B cell (primary cell): ENCODE measurements around the gene PPP4R4. TPM values are rescaled to one million over a fixed set of nuclear protein-coding genes. Genes with fewer than 3 reads are reported as not detected.
"Not testable (repeated sequence)": the region's sequence is repeated elsewhere in the genome, so short reads cannot be mapped to it uniquely, and the experiment has no call there.

Experiments used
- ATAC-seq: fragments of 200-7000 bp; cut with Tn5 transposase; one replicate; pipeline ENCODE4 v1.10.0; 2021; ENCODE audit warnings: low read depth, mild to moderate bottlenecking, moderate number of reproducible peaks, moderate library complexity
- CTCF ChIA-PET: fragments of 350-600 bp; sonication (Branson Sonifier 250); formaldehyde crosslinking; loops from one replicate; lab custom pipeline; 2021; ENCODE audit warnings: antibody characterized with exemption, inconsistent platforms; lab: Charles Lee
- POLR2A ChIA-PET: fragments of 350-600 bp; sonication (Branson Sonifier 250); formaldehyde crosslinking; loops from one replicate; lab custom pipeline; 2021; ENCODE audit warnings: antibody characterized with exemption; lab: Charles Lee
- DNase-seq: peaks from one replicate; pipeline ENCODE4 v3.0.0; 2013
- H2AFZ ChIP-seq: 2 replicates; pipeline ENCODE4 v1.6.1; 2012; ENCODE audit warnings: mild to moderate bottlenecking, low read depth, low read length; ENCODE audit not compliant: insufficient read depth, poor library complexity, severe bottlenecking
- H3K27ac ChIP-seq, 2 donors: 1 replicate in 1 of 2; 2 replicates in 1 of 2; pipeline ENCODE4 v1.5.1; 2012 to 2013; ENCODE audit warnings: low read length in 2 of 2, mild to moderate bottlenecking in 2 of 2, moderate library complexity in 1 of 2
- H3K27me3 ChIP-seq, 4 experiments: fragments of 200-600 bp in 1 of 4; sonication (generic) in 1 of 4; replicated peaks in 1 of 4; 1 replicate in 2 of 4; 2 replicates in 2 of 4; pipeline versions ENCODE4 v1.6.1 to v1.7.0; 2013 to 2016; ENCODE audit warnings: low read length in 3 of 4, mild to moderate bottlenecking in 2 of 4, mixed read lengths in 1 of 4, moderate library complexity in 1 of 4; ENCODE audit not compliant: insufficient read depth in 4 of 4, control insufficient read depth in 3 of 4; ENCODE audit errors: control extremely low read depth in 1 of 4
- H3K36me3 ChIP-seq, 2 experiments: replicated peaks in 1 of 2; 1 replicate in 1 of 2; 2 replicates in 1 of 2; pipeline versions ENCODE4 v1.6.1 to v1.7.1; 2013; ENCODE audit warnings: low read length in 1 of 2; ENCODE audit not compliant: insufficient read depth in 2 of 2, control insufficient read depth in 1 of 2; ENCODE audit errors: control extremely low read depth in 1 of 2, extremely low read depth in 1 of 2
- H3K4me1 ChIP-seq, 2 donors: fragments of 200-600 bp in 1 of 2; sonication (generic) in 1 of 2; 1 replicate in 1 of 2; 2 replicates in 1 of 2; pipeline versions ENCODE4 v1.5.1 to v1.6.1; 2013 to 2017; ENCODE audit warnings: low read length in 2 of 2; ENCODE audit not compliant: control insufficient read depth in 2 of 2, insufficient read depth in 2 of 2
- H3K4me2 ChIP-seq: replicated peaks from 2 replicates; pipeline ENCODE3; 2012; ENCODE audit warnings: mild to moderate bottlenecking, low read depth, low read length; ENCODE audit not compliant: poor library complexity, severe bottlenecking
- H3K4me3 ChIP-seq, 5 experiments: fragments of 200-600 bp in 1 of 5; sonication (generic) in 1 of 5; 1 replicate in 3 of 5; 2 replicates in 2 of 5; pipeline versions ENCODE4 v1.5.1 to v1.7.0; 2011 to 2016; ENCODE audit warnings: low read length in 4 of 5, mild to moderate bottlenecking in 4 of 5, low read depth in 2 of 5, control low read depth in 1 of 5, moderate library complexity in 1 of 5; ENCODE audit not compliant: insufficient read depth in 1 of 5; ENCODE audit errors: control extremely low read depth in 1 of 5, extremely low read depth in 1 of 5
- H3K79me2 ChIP-seq: fragments of 200-600 bp; sonication (generic); one replicate; pipeline ENCODE4 v1.6.0; 2016; ENCODE audit warnings: low read length; ENCODE audit not compliant: control insufficient read depth, insufficient read depth
- H3K9ac ChIP-seq: fragments of 200-600 bp; sonication (generic); 2 replicates; pipeline ENCODE4 v1.6.1; 2017; ENCODE audit warnings: mild to moderate bottlenecking, low read length, moderate library complexity
- H3K9me3 ChIP-seq, 3 donors: one replicate each; pipeline versions ENCODE4 v1.6.1 to v1.7.1; 2013; ENCODE audit warnings: low read length in 2 of 3; ENCODE audit not compliant: control insufficient read depth in 2 of 3, insufficient read depth in 1 of 3; ENCODE audit errors: control extremely low read depth in 1 of 3
- H4K20me1 ChIP-seq: 2 replicates; pipeline ENCODE4 v1.6.0; 2012; ENCODE audit warnings: mild to moderate bottlenecking, low read length; ENCODE audit not compliant: insufficient read depth, control insufficient read depth, poor library complexity, severe bottlenecking
- H3K27ac Mint-ChIP-seq: one replicate; pipeline ENCODE4 v1.8.0; 2021; ENCODE audit warnings: mixed read lengths
- H3K27me3 Mint-ChIP-seq: one replicate; pipeline ENCODE4 v1.8.0; 2021; ENCODE audit warnings: mixed read lengths
- H3K4me1 Mint-ChIP-seq: one replicate; pipeline ENCODE4 v1.8.0; 2021; ENCODE audit warnings: mixed read lengths
- H3K4me3 Mint-ChIP-seq: one replicate; pipeline ENCODE4 v1.8.0; 2021; ENCODE audit warnings: mixed read lengths
- H3K9me3 Mint-ChIP-seq: one replicate; pipeline ENCODE4 v1.8.0; 2022; ENCODE audit warnings: mixed read lengths; ENCODE audit not compliant: insufficient read depth
- CTCF ChIP-seq: fragments of 200-600 bp; IDR thresholded peaks from one replicate; pipeline ENCODE4 v1.8.0; 2022; ENCODE audit warnings: antibody characterized with exemption, mild to moderate bottlenecking
- EZH2 ChIP-seq: IDR thresholded peaks from 2 replicates; pipeline ENCODE4 v1.6.1; 2012; ENCODE audit warnings: borderline replicate concordance, low read depth, mild to moderate bottlenecking, moderate library complexity, low read length; ENCODE audit not compliant: insufficient read depth, poor library complexity, severe bottlenecking
- WGBS: methylation state at CpG from one replicate; pipeline ENCODE4 v1.1.5; 2013; ENCODE audit warnings: missing lambda C conversion rate; ENCODE audit not compliant: insufficient coverage; 5-methylcytosine and 5-hydroxymethylcytosine counted together
- intact Hi-C: fragments of 100-400 bp; cut with micrococcal nuclease; formaldehyde crosslinking; loops from one replicate; pipeline ENCODE4 v1.10.0; 2022
- polyA plus RNA-seq: library from polyadenylated mRNA; depleted of rRNA; stranded (reverse); fragments of >200 nt; gene quantifications from 2 replicates; pipeline ENCODE4 v1.2.3, GENCODE V29; 2012
- total RNA-seq, 2 donors: library from RNA; stranded (reverse); fragments of 120-200 nt in 1 of 2; gene quantifications; 1 replicate in 1 of 2; 2 replicates in 1 of 2; pipeline versions ENCODE4 v1.2.3 to v1.2.4, GENCODE V29; 2013 to 2022

The PPP4R4 gene
- total and polyA plus RNA-seq, 2 donors (not counting 1 experiment from before 2014, with no cell fraction given): not detected

DNA sequence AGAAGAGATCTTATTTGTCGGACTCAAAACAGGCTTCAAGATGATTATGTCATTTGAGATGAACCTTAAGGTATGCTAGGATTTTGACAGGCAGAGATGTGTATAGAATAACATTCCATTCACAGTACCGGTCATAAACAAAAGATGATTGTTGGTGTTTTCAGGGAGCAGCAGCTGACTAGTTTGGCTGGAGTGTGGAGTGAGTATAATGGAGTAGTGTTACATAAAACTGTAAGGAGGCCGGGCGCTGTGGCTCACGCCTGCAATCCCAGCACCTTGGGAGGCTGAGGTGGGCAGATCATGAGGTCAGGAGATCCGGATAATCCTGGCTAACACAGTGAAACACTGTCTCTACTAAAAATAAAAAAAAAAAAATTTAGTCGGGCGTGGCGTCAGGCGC is 95.0 kb downstream of the PPP4R4 start:
- no peaks in the 10 kb centered on the region for H3K36me3 ChIP-seq
- WGBS: 100% methylated on average over 1 of the region's 10 CpGs
- no peaks in the 10 kb centered on the region for H3K4me1 ChIP-seq
- H3K27ac Mint-ChIP-seq: no peak overlapping the region
- TF ChIP-seq EZH2 (no peak), CTCF (no peak)
- peaks cover 0 to 7% (median 0%) of the 10 kb centered on the region in 4 experiments for H3K27me3 ChIP-seq
- no peak overlapping the region for H3K4me3 Mint-ChIP-seq
- no peak overlapping the region for H2AFZ ChIP-seq
- peaks cover 11% of the 10 kb centered on the region for H3K27me3 Mint-ChIP-seq
- no peaks in the 10 kb centered on the region for H3K4me1 Mint-ChIP-seq
- DNase-seq (no peak), ATAC-seq (no peak)
- H3K9ac ChIP-seq: no peak overlapping the region
- no peaks in the 10 kb centered on the region for H3K9me3 ChIP-seq
- no peaks in the 10 kb centered on the region for H3K9me3 Mint-ChIP-seq
- no peak overlapping the region for H3K27ac ChIP-seq
- H3K4me2 ChIP-seq: no peak overlapping the region
- H3K79me2 ChIP-seq: no peaks in the 10 kb centered on the region
- no peaks in the 10 kb centered on the region for H4K20me1 ChIP-seq
- intact Hi-C loops: no loop called here
- H3K4me3 ChIP-seq: no peak overlapping the region
- ChIA-PET CTCF (no interaction called here), POLR2A (no interaction called here)

DNA sequence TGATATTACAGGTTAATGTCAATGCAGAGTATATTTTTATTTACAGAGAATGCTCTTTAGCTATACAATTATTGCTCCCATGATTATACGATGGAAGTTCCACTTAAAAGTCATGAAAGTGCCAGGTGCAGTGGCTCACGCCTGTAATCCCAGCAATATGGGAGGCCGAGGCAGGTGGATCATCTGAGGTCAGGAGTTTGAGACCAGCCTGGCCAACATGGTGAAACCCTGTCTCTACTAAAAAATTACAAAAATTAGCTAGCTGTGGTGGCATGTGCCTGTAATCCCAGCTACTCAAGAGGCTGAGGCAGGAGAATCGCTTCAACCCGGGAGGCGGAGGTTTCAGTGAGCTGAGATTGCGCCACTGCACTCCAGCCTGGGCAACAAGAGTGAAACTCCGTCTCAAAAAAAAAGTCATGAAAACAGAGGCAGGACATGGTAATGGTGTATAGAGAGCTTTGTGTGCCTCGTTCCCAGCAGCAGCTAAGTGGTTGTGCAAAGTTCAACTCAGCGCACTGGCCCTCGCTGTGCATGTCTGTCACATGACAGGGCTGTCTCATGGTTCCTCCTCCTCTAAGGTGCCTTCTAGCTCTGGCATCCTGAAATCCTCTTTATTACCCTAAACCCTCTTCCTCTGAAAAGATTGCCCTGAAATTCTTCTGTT is 102.9 kb downstream of the PPP4R4 start:
- H3K27ac ChIP-seq, H3K27me3 ChIP-seq, H3K4me1 ChIP-seq, POLR2A ChIA-PET, H3K27ac Mint-ChIP-seq, CTCF ChIA-PET, H4K20me1 ChIP-seq, H3K79me2 ChIP-seq, H3K9ac ChIP-seq, H3K27me3 Mint-ChIP-seq, DNase-seq, ATAC-seq, H3K4me3 ChIP-seq, H3K4me1 Mint-ChIP-seq, H3K9me3 Mint-ChIP-seq, H3K4me2 ChIP-seq, H3K36me3 ChIP-seq, H3K9me3 ChIP-seq, H3K4me3 Mint-ChIP-seq, H2AFZ ChIP-seq, intact Hi-C loops: not testable (repeated sequence)
- WGBS: 97% methylated on average over 10 of the region's 11 CpGs
